SU-DHL-6 (cell line): Measurements from ENCODE around the gene PDE4D.

ENCODE experiments used
- H2AFZ ChIP-seq: fragments of 200-600 bp; sonication (generic); 2 replicates; pipeline ENCODE4 v1.6.1; 2014; ENCODE audit warnings: low read depth, mild to moderate bottlenecking, moderate library complexity, mixed read lengths, antibody characterized with exemption, low read length; ENCODE audit not compliant: severe bottlenecking
- H3F3A ChIP-seq: fragments of 200-600 bp; shearing (Covaris generic); 2 replicates; pipeline ENCODE4 v1.6.0; 2016; ENCODE audit warnings: antibody characterized with exemption, mild to moderate bottlenecking; ENCODE audit not compliant: insufficient read depth
- H3K27ac ChIP-seq: fragments of 200-600 bp; sonication (generic); 2 replicates; pipeline ENCODE4 v1.5.1; 2016; ENCODE audit warnings: low read depth, mild to moderate bottlenecking, low read length, moderate library complexity, mixed read lengths
- H3K27me3 ChIP-seq: fragments of 200-600 bp; sonication (generic), shearing (Covaris generic); 2 replicates; pipeline ENCODE4 v1.6.0; 2014; ENCODE audit warnings: mild to moderate bottlenecking, low read length
- H3K36me3 ChIP-seq: fragments of 200-600 bp; sonication (generic); 2 replicates; pipeline ENCODE4 v1.6.1; 2014; ENCODE audit warnings: mild to moderate bottlenecking, low read length, mixed read lengths
- H3K4me2 ChIP-seq: fragments of 300-600, 200-600 bp; shearing (Covaris generic), sonication (generic); 2 replicates; pipeline ENCODE4 v1.6.0; 2014; ENCODE audit warnings: low read length, low read depth, mild to moderate bottlenecking; ENCODE audit not compliant: poor library complexity, severe bottlenecking
- H3K4me3 ChIP-seq: fragments of 200-600 bp; sonication (generic); 2 replicates; pipeline ENCODE4 v1.5.1; 2014; ENCODE audit warnings: antibody characterized with exemption, low read length, mild to moderate bottlenecking, mixed read lengths; ENCODE audit not compliant: insufficient read depth, poor library complexity, severe bottlenecking
- H3K79me2 ChIP-seq: fragments of 200-600 bp; sonication (generic); 2 replicates; pipeline ENCODE4 v1.6.1; 2014; ENCODE audit warnings: mild to moderate bottlenecking, low read length, moderate library complexity; ENCODE audit not compliant: insufficient read depth
- H3K9ac ChIP-seq: fragments of 200-600 bp; sonication (generic); 2 replicates; pipeline ENCODE4 v1.7.0; 2014; ENCODE audit warnings: mild to moderate bottlenecking, low read length
- H3K9me2 ChIP-seq: fragments of 200-600 bp; sonication (generic); replicated peaks from 2 replicates; pipeline ENCODE4 v1.6.1; 2014; ENCODE audit warnings: low read length; ENCODE audit not compliant: insufficient read depth
- H3K9me3 ChIP-seq: fragments of 200-600 bp; sonication (generic); 2 replicates; pipeline ENCODE4 v1.6.1; 2014; ENCODE audit warnings: low read length, mixed read lengths; ENCODE audit not compliant: insufficient read depth
- H4K20me1 ChIP-seq: fragments of 200-600 bp; sonication (generic); 2 replicates; pipeline ENCODE4 v1.6.1; 2014; ENCODE audit warnings: low read depth, mild to moderate bottlenecking, antibody characterized with exemption, low read length, moderate library complexity, mixed read lengths
- EZH2phosphoT487 ChIP-seq: fragments of 200-600 bp; sonication (generic), shearing (Covaris generic); conservative IDR thresholded peaks from 2 replicates; pipeline ENCODE4 v1.6.1; 2018; ENCODE audit warnings: mild to moderate bottlenecking, antibody characterized with exemption, low read length, moderate library complexity, mixed read lengths
- TF ChIP-seq, protein P1 (sequence below): fragments of 200-600 bp; sonication (generic); IDR thresholded peaks from one replicate; pipeline ENCODE4 v1.5.1; 2017; ENCODE audit warnings: antibody characterized with exemption, mild to moderate bottlenecking, low read length, moderate library complexity; ENCODE audit not compliant: insufficient read depth, poor library complexity, severe bottlenecking

PDE4D gene

DNA sequence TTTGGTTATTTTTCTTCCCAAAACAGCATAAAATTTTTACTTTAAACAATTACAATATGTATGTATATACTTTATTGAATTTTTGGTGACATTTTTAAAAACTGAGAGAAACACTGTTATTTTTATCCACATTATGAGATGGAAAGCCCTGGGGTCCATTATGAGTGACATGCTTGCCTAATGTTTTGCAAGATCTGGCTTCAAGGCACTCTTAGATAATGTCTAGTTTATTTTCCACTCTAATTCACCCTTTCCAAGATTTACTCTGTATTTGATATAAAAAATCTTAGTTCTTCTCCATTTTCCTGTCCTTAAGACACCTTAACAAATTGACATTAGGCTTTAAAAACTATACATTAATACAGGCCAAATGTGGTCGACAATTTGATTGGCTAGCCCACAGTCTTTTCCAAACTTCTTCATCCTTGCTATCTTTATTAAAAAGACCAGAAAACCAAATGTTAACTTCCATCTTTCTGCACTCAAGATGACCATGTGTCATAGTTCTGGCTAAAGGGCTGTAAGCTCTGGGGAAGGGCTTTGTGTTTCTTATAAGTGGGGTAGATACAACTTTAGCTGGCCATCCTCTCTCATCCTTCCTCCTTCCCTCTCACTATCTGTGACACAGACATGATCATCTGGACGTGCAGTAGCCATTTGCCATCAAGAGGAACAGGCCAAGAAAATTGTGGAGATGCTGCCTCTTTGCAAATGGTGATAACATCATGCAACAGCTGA is 561.1 kb downstream of the PDE4D start:
- TF ChIP-seq, protein P1, sequence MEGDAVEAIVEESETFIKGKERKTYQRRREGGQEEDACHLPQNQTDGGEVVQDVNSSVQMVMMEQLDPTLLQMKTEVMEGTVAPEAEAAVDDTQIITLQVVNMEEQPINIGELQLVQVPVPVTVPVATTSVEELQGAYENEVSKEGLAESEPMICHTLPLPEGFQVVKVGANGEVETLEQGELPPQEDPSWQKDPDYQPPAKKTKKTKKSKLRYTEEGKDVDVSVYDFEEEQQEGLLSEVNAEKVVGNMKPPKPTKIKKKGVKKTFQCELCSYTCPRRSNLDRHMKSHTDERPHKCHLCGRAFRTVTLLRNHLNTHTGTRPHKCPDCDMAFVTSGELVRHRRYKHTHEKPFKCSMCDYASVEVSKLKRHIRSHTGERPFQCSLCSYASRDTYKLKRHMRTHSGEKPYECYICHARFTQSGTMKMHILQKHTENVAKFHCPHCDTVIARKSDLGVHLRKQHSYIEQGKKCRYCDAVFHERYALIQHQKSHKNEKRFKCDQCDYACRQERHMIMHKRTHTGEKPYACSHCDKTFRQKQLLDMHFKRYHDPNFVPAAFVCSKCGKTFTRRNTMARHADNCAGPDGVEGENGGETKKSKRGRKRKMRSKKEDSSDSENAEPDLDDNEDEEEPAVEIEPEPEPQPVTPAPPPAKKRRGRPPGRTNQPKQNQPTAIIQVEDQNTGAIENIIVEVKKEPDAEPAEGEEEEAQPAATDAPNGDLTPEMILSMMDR = no peak
- TF ChIP-seq EZH2phosphoT487 = no peak
- H3K79me2 ChIP-seq = no peaks in the 10 kb centered on the region
- H2AFZ ChIP-seq = no peak overlapping the region
- no peaks in the 10 kb centered on the region for H3K9me3 ChIP-seq
- H4K20me1 ChIP-seq = no peaks in the 10 kb centered on the region
- no peak overlapping the region for H3K9ac ChIP-seq
- no peaks in the 10 kb centered on the region for H3K27me3 ChIP-seq
- H3F3A ChIP-seq = no peaks in the 10 kb centered on the region
- H3K36me3 ChIP-seq = no peaks in the 10 kb centered on the region
- no peaks in the 10 kb centered on the region for H3K9me2 ChIP-seq
- H3K4me3 ChIP-seq = no peak overlapping the region
- no peak overlapping the region for H3K4me2 ChIP-seq
- no peak overlapping the region for H3K27ac ChIP-seq

DNA sequence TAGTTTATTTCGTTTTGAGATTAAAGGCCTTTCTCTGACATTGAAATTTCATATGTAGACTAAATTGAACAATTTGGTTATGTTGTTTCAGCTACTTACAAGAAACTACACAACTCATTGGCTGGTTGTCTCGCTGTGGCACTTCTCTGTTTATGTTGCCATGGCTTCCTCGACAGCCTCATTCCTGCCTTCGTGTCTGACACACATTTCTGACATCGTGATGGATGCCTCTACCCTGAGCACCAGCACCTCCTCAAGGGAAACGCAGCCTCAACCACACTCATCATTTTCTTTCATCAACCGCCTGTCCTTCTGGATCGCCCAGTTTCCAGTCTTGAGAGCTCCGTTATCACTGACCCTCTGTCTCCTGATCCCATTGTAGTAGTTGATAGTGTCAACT is 562.8 kb downstream of the PDE4D start:
- Histone ChIP-seq H3K27ac (no peak overlapping the region), H3K9me3 (no peaks in the 10 kb centered on the region), H3K9ac (no peak overlapping the region), H4K20me1 (no peaks in the 10 kb centered on the region), H3K4me3 (no peak overlapping the region), H3K36me3 (no peaks in the 10 kb centered on the region), H3F3A (no peaks in the 10 kb centered on the region), H3K9me2 (no peaks in the 10 kb centered on the region), H3K79me2 (no peaks in the 10 kb centered on the region), H3K27me3 (no peaks in the 10 kb centered on the region), H2AFZ (no peak overlapping the region), H3K4me2 (no peak overlapping the region)
- no peak for TF ChIP-seq EZH2phosphoT487
- TF ChIP-seq, protein P1 = no peak

DNA sequence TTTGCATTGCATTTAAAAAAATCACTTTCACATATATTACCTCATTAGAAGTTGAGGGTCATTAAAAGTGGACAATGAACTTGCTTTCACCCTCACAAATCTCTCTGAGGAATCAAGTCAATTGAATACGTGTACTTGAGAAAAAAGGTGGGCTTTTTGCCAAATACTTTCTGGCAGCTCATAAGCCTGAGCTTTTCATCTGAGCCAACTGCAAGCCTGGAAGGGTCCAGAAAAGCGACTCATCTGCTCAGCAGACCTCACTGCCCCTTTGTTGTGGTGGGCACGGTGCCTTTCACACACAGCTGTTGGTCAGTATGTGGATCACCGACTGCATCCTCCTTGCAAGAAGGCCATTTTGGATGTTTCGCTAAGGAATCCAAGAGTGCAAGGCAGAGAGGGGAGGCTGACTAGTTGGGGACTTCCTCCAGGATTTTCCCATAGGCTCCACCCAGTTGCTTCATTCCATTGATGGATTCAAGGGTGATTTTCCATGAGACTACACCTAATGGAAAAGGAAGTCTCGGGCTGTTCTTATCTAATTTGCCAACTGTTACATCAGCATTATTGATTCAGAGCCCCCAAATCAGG is 564.7 kb downstream of the PDE4D start:
- H3K36me3 ChIP-seq = no peaks in the 10 kb centered on the region
- no peak overlapping the region for H3K4me3 ChIP-seq
- no peaks in the 10 kb centered on the region for H3K9me2 ChIP-seq
- no peaks in the 10 kb centered on the region for H4K20me1 ChIP-seq
- no peaks in the 10 kb centered on the region for H3K27me3 ChIP-seq
- no peak overlapping the region for H3K27ac ChIP-seq
- no peak for TF ChIP-seq EZH2phosphoT487
- TF ChIP-seq, protein P1 = no peak
- H2AFZ ChIP-seq = no peak overlapping the region
- no peaks in the 10 kb centered on the region for H3K79me2 ChIP-seq
- no peak overlapping the region for H3K4me2 ChIP-seq
- H3K9me3 ChIP-seq = no peaks in the 10 kb centered on the region
- H3K9ac ChIP-seq = no peak overlapping the region
- no peaks in the 10 kb centered on the region for H3F3A ChIP-seq
